Daoy (cell line): ENCODE measurements around the gene PRKAR1B. TPM values are rescaled to one million over a fixed set of nuclear protein-coding genes. Genes with fewer than 3 reads are reported as not detected.

ENCODE experiments used
- DNase-seq: peaks from one replicate; pipeline ENCODE4 v3.0.0-alpha.2; 2015; ENCODE audit warnings: low read depth
- total RNA-seq: library from RNA; depleted of rRNA; stranded (reverse); fragments of >200 nt; shearing (Covaris generic); gene quantifications from 2 replicates; pipeline ENCODE4 v1.2.3, GENCODE V29; 2014; rRNA removed

PRKAR1B gene
- total RNA-seq, result 31.8 and 32.8 TPM in 2 replicates

DNA sequence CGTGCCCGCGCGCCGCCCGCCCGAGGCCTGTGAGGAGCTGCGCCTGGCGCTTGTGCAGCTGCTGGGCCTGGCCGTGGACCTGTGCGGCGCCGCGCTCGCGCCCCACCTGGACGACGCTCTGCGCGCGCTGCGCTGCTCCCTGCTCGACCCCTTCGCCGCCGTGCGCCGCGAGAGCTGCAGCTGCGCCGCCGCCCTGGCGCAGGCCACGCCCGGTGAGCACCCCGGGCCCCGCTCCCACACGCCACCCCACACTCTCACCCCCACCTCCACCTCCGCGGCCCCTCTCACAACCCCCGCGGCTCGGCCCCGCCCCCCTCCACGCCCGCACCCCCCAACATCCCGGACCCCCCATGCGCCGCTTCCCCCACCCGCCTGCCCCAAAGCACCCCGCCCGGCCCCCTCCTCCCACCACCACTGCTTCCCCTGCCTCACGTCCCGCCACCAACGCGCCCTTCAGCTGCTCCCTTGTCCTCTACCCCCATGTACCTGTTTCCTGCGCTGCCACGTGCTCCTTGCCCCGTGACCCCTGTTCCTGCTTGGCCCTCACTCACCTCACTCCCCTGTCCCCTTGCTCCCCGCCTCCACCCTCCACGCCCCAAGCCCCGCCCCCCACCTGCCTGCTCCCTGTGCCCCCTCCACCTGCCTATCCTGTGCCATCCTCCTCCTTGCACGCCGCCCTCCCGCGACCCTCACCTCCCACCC lies at the start of gene PRKAR1B:
Gene PRKAR1B (minus strand): TSS at position 178 of the 702 bp plus-strand sequence. CDS start 15,776 bp downstream, outside the sequence.
- peak; percentile 60 for DNase-seq

GRCh38 chr7:776381-776780 lies 49.3 kb upstream of the PRKAR1B start:
- no peak for DNase-seq

DNA sequence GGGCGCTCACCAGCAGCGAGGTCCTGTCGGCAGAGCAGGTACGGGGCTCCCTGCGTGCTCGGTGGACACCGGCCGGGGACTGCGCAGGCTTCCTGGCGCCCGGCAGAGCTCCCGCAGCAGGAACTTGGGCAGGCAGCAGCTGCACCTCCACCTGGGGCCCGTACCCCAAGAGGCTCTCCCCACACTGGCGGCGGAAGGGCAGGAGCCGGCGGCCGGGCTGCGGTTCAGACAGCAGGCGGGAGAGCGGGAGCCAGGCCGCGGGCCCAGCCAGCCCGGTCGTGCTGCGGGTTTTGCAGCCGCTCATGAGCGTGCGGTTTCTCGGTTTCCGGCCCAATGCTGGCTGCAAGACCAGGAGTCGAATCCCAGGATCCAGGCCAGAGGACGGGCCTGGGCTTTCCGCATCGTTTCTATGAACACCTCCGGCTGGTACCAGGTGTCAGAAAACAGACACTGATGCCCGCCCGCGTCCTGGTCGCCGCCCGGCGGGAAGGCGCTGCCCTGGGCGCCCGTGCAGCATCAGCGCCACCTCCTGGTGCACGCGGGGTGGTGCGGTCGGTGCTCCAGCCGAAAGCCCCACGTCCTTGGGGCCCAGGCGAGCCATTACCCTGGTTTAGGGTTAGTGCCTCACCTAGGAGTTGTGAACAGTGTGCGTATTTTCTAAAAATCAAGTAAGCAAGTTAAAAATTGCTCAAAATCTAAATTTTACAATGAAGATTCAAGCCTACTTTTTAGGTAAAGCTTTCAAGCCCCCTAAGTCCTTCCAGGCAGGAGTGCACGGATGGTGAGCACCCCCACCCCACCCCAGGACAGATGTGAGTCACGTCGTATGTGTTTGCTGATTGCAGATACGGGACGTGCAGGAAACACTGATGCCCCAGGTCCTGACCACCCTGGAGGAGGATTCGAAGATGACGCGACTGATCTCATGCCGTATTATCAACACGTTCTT lies 47.4 kb upstream of the PRKAR1B start:
- DNase-seq, result peak; percentile 77

GRCh38 chr7:773622-773915 lies 46.5 kb upstream of the PRKAR1B start:
- DNase-seq, result no peak

GRCh38 chr7:772861-773621 lies 46.0 kb upstream of the PRKAR1B start:
- no peak for DNase-seq

DNA sequence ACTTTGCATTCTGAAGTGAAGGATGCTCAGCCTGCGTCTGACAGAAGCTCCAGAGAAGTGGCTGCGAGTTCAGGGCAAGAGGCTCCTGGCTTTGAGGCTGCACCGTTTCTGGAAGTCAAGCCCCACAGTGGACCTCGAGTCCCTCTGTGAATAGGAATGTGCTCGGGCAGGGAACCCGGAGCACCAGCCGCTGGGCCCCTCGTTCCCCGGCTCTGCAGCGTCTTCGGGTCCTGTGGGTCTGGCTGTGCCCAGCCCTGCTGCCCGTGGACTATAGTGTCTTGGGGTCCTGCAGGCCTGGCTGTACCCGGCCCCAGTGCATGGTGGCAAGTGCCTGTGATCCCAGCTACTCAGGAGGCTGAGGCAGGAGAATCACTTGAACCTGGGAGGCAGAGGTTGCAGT lies 45.3 kb upstream of the PRKAR1B start:
- no peak for DNase-seq

GRCh38 chr7:772005-772294 lies 44.9 kb upstream of the PRKAR1B start:
- no peak for DNase-seq

- no peak for DNase-seq
Observed at GRCh38 chr7:771234-772004, 44.3 kb upstream of the PRKAR1B start.

GRCh38 chr7:770741-771166 lies 43.7 kb upstream of the PRKAR1B start:
- no peak for DNase-seq

GRCh38 chr7:770336-770735 lies 43.3 kb upstream of the PRKAR1B start:
- DNase-seq, result no peak

DNA sequence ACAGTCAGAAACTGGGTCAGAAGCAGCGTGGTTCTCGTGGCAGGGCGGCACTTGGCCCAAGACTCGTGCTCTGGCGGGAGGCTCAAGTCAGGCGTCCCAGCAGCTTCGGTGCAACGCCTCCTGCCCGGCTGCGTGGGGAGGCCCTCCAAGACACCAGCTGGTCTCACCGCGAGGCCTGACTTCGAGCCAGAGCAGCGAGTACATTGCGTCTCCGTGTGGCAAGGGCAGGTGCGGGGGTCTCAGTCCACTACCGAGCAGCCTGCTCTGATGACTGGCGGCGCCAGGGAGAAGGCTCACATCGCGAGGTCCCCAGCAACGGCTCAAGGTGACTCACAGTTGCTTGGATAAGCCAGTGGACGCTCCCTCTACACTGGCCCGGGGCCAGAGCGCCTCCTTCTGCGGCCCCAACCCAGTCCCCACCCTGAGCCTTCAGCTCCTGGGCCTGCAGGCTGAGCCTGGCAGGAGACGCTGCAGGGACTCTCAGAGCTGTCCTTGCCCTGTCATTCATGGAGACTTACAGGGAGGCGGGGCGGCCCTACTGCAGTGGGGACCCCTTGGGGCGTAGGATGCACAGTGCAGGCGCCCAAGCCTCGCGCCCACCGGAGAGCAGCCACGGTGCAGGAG lies 41.9 kb upstream of the PRKAR1B start:
- DNase-seq, result no peak

GRCh38 chr7:767941-768731 lies 41.1 kb upstream of the PRKAR1B start:
- no peak for DNase-seq

GRCh38 chr7:767580-767940 lies 40.5 kb upstream of the PRKAR1B start:
- DNase-seq, result no peak

DNA sequence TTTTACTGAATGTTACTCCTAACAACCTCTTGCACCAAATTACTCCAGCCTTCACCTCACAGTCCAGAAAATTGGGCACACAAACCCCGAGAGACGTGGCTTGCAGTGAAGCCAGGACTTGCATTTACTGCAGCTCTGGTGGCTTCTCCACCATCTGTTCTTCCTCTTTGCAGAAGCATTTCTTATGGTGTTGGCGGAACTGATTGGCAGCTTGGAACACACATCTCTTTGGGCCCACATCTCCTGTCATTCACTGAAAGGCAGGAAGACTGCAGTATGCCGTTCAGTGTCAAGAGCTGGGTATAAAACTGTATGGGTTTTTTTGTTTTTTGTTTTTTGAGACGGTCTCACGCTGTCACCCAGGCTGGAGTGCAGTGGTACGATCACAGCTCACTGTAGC lies 38.3 kb upstream of the PRKAR1B start:
- DNase-seq, result no peak

- no peak for DNase-seq
Observed at GRCh38 chr7:763762-764161, 36.7 kb upstream of the PRKAR1B start.

GRCh38 chr7:762885-763284 lies 35.8 kb upstream of the PRKAR1B start:
- no peak for DNase-seq

DNA sequence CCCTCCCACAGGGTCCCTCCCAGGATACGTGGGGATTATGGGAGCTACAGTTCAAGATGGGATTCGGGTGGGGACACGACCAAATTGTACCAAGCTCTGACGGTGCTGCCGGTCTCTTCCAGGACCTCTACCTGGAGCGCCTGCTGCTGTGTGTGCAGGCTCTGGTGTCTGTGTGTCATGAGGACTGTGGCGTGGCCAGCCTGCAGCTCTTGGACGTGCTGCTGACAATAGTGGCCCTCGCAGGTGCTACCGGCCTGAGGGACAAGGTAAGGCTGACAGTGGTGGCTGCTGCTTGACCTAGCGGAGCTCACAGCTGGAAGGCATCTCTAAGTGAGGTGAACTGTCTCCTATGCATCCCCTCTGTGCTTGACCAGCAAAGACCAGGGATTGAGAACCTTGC lies 34.5 kb upstream of the PRKAR1B start:
- no peak for DNase-seq

GRCh38 chr7:761101-761500 lies 34.0 kb upstream of the PRKAR1B start:
- no peak for DNase-seq

DNA sequence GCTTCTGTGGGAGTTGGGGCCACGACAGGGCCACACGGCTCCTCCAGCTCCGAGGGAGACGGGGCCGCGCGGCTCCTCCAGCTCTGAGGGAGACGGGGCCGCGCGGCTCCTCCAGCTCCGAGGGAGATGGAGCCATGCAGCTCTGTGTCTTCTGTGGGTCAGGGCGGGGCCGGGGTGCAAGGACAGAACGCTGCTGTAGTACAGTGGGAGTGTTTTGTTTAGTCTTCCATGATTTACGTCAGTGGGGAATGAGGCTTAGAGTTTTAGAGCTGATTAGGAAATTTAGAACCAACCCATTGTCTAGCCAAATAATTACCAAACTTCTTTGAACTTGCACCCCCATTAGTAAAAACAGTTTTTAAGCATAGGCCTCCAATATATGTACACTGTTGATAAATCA lies 32.9 kb upstream of the PRKAR1B start:
- DNase-seq, result no peak

- DNase-seq, result no peak
Observed at GRCh38 chr7:759569-759968, 32.5 kb upstream of the PRKAR1B start.

GRCh38 chr7:757741-758163 lies 30.7 kb upstream of the PRKAR1B start:
- no peak for DNase-seq
